Glomerular visceral epithelial cell (primary cell): ENCODE data around the gene NCAN.
A peak's percentile ranks its signal among the peaks of the same experiment; 100 is the strongest.
"Not testable (repeated sequence)": the region's sequence is repeated elsewhere in the genome, so short reads cannot be mapped to it uniquely, and the experiment has no call there.

Experiments
- DNase-seq: peaks from one replicate; pipeline ENCODE4 v3.0.0-alpha.2; 2016; ENCODE audit errors: extremely low spot score

The NCAN gene

GRCh38 chr19:19211499-19212420 is at the start of gene NCAN:
NCAN (plus strand) TSS chr19:19211958; CDS start chr19:19216954, 4,996 bp downstream.
- no peak for DNase-seq

- no peak for DNase-seq
Measured at GRCh38 chr19:19162495-19162894, 49.3 kb upstream of the NCAN start.

- DNase-seq = no peak
Measured at GRCh38 chr19:19165396-19165795, 46.4 kb upstream of the NCAN start.

GRCh38 chr19:19167612-19168011 is 44.1 kb upstream of the NCAN start:
- DNase-seq = no peak

- DNase-seq = no peak
Measured at GRCh38 chr19:19169236-19170052, 42.3 kb upstream of the NCAN start.

DNA sequence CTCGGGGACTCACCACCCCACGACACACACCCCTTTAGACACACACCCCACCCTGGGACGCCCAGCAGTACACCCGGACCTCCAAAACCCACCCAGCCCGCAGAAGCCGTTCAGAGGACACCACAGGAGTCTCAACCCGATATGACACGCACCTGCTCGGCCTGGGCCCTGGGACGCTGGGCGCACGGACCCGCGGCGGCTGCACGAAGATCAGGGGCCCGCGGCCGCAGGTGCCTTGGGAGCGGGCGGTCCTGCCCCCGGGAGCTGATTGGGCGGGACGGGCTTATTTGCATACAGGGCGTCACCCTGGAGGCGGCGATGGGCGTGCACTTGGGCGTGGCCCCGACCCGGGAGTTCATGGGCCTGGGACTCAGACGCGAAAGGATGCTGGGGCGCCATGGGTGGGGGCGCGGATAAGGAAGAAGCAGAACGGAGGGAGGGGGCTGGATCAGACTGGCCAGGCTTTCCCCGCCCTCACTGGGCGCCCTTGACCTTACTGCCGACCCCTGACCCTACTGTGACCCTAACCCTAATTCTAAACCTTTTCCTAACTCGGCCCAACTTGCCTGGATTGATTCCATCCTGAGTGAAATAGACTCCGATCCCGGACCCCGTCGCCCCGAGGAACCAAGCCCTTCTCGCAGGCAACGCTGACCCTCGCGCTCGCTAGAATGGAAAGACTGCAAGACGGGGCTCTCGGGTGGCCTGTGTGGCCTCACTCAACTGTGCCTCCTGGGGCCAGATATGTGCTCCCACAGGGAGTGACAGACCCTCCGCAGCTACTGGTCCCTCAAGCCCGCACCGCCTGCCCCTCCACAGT is 41.5 kb upstream of the NCAN start, which contains the start of gene MEF2B:
Gene MEF2B (minus strand): TSS at position 211 of the 820 bp plus-strand sequence. CDS start 19,528 bp downstream, outside the sequence.
- DNase-seq = peak; percentile 23

GRCh38 chr19:19170873-19171672 is 40.7 kb upstream of the NCAN start:
- DNase-seq = no peak

- DNase-seq = no peak
Measured at GRCh38 chr19:19171821-19172532, 39.8 kb upstream of the NCAN start.

DNA sequence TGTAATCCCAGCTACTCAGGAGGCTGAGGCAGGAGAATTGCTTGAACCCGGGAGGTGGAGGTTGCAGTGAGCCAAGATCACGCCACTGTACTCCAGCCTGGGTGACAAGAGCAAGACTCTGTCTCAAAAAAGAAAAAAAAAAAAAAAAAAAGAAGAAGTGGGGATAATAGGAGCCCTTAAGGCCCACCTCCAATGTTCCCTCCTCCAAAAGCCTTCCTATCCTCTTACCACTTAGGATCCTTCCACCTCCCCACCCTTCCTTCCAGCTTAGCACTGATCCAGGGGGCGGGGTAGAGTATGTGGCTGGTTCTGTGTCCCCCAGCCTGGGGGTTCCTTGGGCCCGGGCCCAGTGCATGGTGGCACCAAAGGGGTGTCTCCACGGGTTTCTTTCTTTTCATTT is 38.5 kb upstream of the NCAN start:
- not testable (repeated sequence) for DNase-seq

DNA sequence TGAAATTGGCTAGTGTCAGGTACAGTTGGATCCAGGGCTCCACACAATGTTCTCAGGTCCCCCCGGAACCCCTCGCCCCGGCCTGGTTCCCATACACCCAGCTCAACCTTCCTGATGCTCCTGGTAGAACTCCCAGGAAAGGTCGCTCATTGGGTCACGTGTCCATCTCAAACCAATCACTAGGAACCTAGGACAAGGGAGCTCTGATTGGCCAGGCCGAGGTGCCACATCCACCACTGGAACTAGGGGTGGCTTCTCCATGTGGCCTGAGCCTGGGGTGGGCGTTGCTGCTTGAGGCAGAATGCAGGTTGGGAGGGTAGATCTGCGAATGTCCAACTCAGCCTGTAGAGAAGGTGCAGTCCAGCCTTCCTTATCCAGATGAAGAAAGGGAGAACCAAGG is 34.8 kb upstream of the NCAN start:
- DNase-seq = no peak

DNA sequence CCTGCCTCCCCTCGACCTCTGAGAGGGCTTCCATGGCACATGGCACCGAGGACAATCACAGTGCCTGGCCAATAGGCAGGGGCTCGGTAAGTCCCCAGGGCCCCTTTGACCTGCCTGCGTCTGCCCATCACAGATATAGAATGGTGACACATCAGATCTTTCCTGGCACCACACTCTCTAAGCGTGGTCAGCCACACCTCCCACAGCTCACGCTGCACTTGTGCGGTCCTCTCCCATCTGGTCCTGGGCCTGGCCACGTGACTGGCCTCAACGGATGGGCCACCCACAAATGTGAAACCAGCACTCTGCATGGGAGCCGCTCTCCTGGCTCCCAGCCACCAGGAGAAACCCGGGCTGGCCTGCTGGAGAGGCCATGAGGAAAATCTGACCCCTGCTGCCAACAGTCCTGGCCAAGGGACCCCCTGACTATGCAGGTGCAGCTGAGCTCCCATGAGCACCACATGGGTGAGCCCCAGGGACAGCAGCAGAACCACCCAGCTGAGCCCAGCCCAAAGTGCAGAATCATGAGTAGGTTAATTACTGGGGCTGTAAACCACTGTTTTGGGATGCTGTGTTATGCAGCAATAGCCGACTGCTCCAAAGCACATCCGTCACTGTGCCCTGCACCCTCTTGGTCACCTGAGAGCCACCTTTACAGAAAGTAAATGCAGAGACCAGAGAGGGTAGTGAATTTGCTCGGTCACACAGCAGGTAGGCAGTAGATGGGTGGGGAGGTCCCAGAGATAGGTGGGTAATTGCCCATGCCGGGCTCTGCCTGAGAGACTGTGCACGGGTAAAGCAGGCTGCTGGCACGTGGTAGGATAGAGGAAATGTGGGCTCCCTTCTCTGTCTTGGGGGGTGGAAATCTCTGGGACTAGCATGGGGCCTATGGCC is 32.0 kb upstream of the NCAN start:
- peak; percentile 50 for DNase-seq

- no peak for DNase-seq
Measured at GRCh38 chr19:19181488-19181998, 30.2 kb upstream of the NCAN start.

- peak; percentile 40 for DNase-seq
Measured at GRCh38 chr19:19185853-19186740, 25.7 kb upstream of the NCAN start.

DNA sequence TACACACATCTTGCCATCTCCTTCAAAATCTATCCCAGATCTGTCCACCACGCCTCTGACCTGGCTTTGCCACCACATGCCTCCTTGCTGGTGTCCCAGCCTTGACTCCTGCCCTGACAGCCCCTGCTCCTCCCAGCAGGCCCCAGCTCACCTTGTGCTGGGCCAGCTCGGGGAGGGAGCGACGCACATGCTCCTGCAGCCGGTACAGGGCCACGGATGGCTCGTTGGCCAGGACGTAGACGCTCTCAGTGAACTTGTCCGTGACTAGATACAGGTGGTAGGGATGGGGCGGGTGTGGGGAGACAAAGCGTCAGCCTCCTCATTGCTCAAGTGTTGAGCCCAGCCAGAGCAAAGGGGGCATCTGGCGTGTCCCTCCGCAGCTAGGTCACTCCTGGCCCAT is 25.0 kb upstream of the NCAN start:
- no peak for DNase-seq

DNA sequence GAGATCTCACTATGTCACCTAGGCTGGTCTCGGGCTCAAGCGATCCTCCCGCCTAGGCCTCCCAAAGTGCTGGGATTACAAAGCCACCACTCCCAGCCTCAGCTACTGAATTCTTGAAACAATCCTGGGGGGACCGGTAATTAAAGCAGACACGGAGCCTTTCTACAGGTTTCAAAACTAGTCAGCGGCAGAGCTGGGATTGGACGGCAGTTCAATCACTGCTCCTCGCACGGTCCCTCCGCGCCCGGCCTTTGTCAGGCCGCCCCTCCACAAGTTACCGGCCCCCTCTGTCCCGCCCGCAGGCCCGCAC is 20.0 kb upstream of the NCAN start:
- no peak for DNase-seq

- DNase-seq = peak; percentile 100
Measured at GRCh38 chr19:19192078-19192882, 19.5 kb upstream of the NCAN start, which contains the start of the genes BORCS8 and RFXANK. BORCS8 (minus strand) TSS chr19:19192152; CDS start chr19:19192117, 35 bp downstream. RFXANK (plus strand) TSS chr19:19192258; CDS start chr19:19193947, 1,689 bp downstream.

DNA sequence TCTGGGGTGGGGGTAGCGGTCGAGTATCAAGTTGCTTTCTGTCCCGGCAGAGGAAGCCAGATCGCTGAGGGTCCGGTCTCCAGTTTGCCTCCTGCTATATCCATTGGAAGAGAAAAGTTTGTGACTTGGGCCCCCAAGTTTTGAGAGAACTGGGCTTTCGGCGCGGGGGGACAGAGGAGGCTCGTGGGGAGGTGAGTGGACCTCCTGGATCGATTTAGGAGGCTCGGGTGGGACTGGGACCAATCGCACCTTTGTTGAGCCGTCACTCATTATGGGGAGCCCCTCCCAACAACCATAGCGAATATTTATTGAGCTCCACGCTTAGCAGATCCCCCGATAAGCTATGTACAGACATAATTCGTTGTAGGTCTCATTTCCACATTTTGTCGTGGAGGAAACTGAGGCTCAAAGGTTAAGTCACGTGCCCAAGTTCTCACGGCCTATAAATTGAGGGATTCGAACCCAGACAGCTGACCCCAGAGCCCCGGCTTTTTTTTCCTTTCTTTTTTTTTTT is 18.8 kb upstream of the NCAN start:
- DNase-seq = no peak
